ENCODE results near the gene LIN7C. TPM values are rescaled to one million over a fixed set of nuclear protein-coding genes. Genes with fewer than 3 reads are reported as not detected.

Gene LIN7C
- total RNA-seq, 1 donor from 2014 or later: 36.5 TPM

- peak; percentile 91 for TF ChIP-seq CTCF (IDR thresholded peaks at IDR 0.05)
- DNase-seq: no peak
- H3K9me3 ChIP-seq: no peaks in the 10 kb centered on the region
- no peak overlapping the region for H3K4me3 ChIP-seq
- no peak overlapping the region for H3K27ac ChIP-seq
- H3K27me3 ChIP-seq: no peaks in the 10 kb centered on the region
- H3K4me1 ChIP-seq: no peaks in the 10 kb centered on the region
- peaks cover 14% of the 10 kb centered on the region for H3K36me3 ChIP-seq
- intact Hi-C loops (cut with DNase I): loop anchor here (5.0 kb wide), 1 partner anchor 304 kb away; no protein-coding TSS in a partner anchor
- ATAC-seq: peak; percentile 61
Observed at GRCh38 chr11:27485930-27486773, 20.4 kb downstream of the LIN7C start.

GRCh38 chr11:27482793-27483192 is 23.8 kb downstream of the LIN7C start:
- H3K27ac ChIP-seq: no peak overlapping the region
- intact Hi-C loops (cut with DNase I): no loop called here
- no peak for DNase-seq
- TF ChIP-seq CTCF (IDR thresholded peaks at IDR 0.05): no peak
- H3K4me1 ChIP-seq: no peaks in the 10 kb centered on the region
- no peak overlapping the region for H3K4me3 ChIP-seq
- H3K27me3 ChIP-seq: no peaks in the 10 kb centered on the region
- no peak for ATAC-seq
- no peaks in the 10 kb centered on the region for H3K9me3 ChIP-seq
- H3K36me3 ChIP-seq: no peaks in the 10 kb centered on the region

GRCh38 chr11:27481992-27482391 is 24.6 kb downstream of the LIN7C start:
- intact Hi-C loops (cut with DNase I): no loop called here
- no peak for TF ChIP-seq CTCF (IDR thresholded peaks at IDR 0.05)
- DNase-seq (no peak), ATAC-seq (no peak)
- H3K4me3 ChIP-seq: no peak overlapping the region
- no peak overlapping the region for H3K27ac ChIP-seq
- H3K4me1 ChIP-seq: no peaks in the 10 kb centered on the region
- H3K36me3 ChIP-seq: no peaks in the 10 kb centered on the region
- H3K27me3 ChIP-seq: no peaks in the 10 kb centered on the region
- no peaks in the 10 kb centered on the region for H3K9me3 ChIP-seq

GRCh38 chr11:27477831-27478230 is 28.7 kb downstream of the LIN7C start:
- no peaks in the 10 kb centered on the region for H3K9me3 ChIP-seq
- no peak overlapping the region for H3K4me3 ChIP-seq
- intact Hi-C loops (cut with DNase I): no loop called here
- ATAC-seq: no peak
- DNase-seq: no peak
- H3K36me3 ChIP-seq: no peaks in the 10 kb centered on the region
- no peaks in the 10 kb centered on the region for H3K27me3 ChIP-seq
- no peak overlapping the region for H3K27ac ChIP-seq
- no peaks in the 10 kb centered on the region for H3K4me1 ChIP-seq
- no peak for TF ChIP-seq CTCF (IDR thresholded peaks at IDR 0.05)

- H3K27me3 ChIP-seq: no peaks in the 10 kb centered on the region
- H3K9me3 ChIP-seq: no peaks in the 10 kb centered on the region
- intact Hi-C loops (cut with DNase I): no loop called here
- no peak overlapping the region for H3K27ac ChIP-seq
- no peaks in the 10 kb centered on the region for H3K4me1 ChIP-seq
- TF ChIP-seq CTCF (IDR thresholded peaks at IDR 0.05): no peak
- ATAC-seq (no peak), DNase-seq (no peak)
- H3K4me3 ChIP-seq: no peak overlapping the region
- H3K36me3 ChIP-seq: no peaks in the 10 kb centered on the region
Observed at GRCh38 chr11:27477243-27477642, 29.3 kb downstream of the LIN7C start.
